ENCODE results near the gene ARL4A.

- no peak for TF ChIP-seq EZH2 (IDR thresholded peaks at IDR 0.05; ENCODE audit: borderline replicate concordance, low read depth, low read length, severe bottlenecking)
- no peak for TF ChIP-seq CTCF (IDR thresholded peaks at IDR 0.05; ENCODE audit: extremely low read depth in 1 of 2, insufficient read depth in 1 of 2, low read depth in 1 of 2, low read length in 2 of 2)
Measured at GRCh38 chr7:12661581-12661980, 25.9 kb upstream of the ARL4A start.
